ENCODE measurements around the gene MS4A4A. TPM values are rescaled to one million over a fixed set of nuclear protein-coding genes. Genes with fewer than 3 reads are reported as not detected.

MS4A4A gene
- total RNA-seq, 1 donor from 2014 or later: 1.4 TPM

- no peak for TF ChIP-seq CTCF (IDR thresholded peaks at IDR 0.05)
- H3K27ac Mint-ChIP-seq: no peak overlapping the region
- H3K4me3 Mint-ChIP-seq: no peak overlapping the region
- ChIA-PET POLR2A (interaction anchor here (1.0 kb wide), 1 partner anchor 31 kb away, joined by 3 read pairs; no protein-coding TSS in a partner anchor), CTCF (interaction anchor here (0.8 to 6.0 kb wide), 8 partner anchors 14 to 297 kb away, joined by 3 to 97 read pairs (median 14); no protein-coding TSS in a partner anchor)
- no peaks in the 10 kb centered on the region for H3K9me3 Mint-ChIP-seq
- no peaks in the 10 kb centered on the region for H3K27me3 Mint-ChIP-seq
- peaks cover 19% of the 10 kb centered on the region for H3K4me1 Mint-ChIP-seq
- intact Hi-C loops (cut with micrococcal nuclease): loop anchor here (1.0 to 5.0 kb wide), 3 partner anchors 14 to 299 kb away; no protein-coding TSS in a partner anchor
- ATAC-seq (ENCODE audit: low read depth) (no peak), DNase-seq (no peak)
- no peaks in the 10 kb centered on the region for H3K36me3 Mint-ChIP-seq (ENCODE audit: low read depth)
Measured at GRCh38 chr11:60332846-60333245, 52.4 kb downstream of the MS4A4A start.

GRCh38 chr11:60334005-60334620 lies 53.6 kb downstream of the MS4A4A start:
- ChIA-PET POLR2A (interaction anchor here (1.0 to 1.3 kb wide), 3 partner anchors 25 to 122 kb away, joined by 3 to 5 read pairs (median 5); partner anchors contain the start of gene MS4A1), CTCF (interaction anchor here (0.6 to 6.0 kb wide), 17 partner anchors 9 to 429 kb away, joined by 3 to 97 read pairs (median 5); no protein-coding TSS in a partner anchor)
- Mint-ChIP-seq H3K4me3 (no peak overlapping the region), H3K36me3 (ENCODE audit: low read depth) (no peaks in the 10 kb centered on the region), H3K27me3 (no peaks in the 10 kb centered on the region), H3K27ac (no peak overlapping the region), H3K9me3 (no peaks in the 10 kb centered on the region), H3K4me1 (peaks cover 20% of the 10 kb centered on the region)
- peak; percentile 49 for DNase-seq
- TF ChIP-seq CTCF (IDR thresholded peaks at IDR 0.05): no peak
- ATAC-seq (ENCODE audit: low read depth): peak; percentile 92
- intact Hi-C loops (cut with micrococcal nuclease): loop anchor here (5.0 kb wide), 1 partner anchor 298 kb away; no protein-coding TSS in a partner anchor

DNA sequence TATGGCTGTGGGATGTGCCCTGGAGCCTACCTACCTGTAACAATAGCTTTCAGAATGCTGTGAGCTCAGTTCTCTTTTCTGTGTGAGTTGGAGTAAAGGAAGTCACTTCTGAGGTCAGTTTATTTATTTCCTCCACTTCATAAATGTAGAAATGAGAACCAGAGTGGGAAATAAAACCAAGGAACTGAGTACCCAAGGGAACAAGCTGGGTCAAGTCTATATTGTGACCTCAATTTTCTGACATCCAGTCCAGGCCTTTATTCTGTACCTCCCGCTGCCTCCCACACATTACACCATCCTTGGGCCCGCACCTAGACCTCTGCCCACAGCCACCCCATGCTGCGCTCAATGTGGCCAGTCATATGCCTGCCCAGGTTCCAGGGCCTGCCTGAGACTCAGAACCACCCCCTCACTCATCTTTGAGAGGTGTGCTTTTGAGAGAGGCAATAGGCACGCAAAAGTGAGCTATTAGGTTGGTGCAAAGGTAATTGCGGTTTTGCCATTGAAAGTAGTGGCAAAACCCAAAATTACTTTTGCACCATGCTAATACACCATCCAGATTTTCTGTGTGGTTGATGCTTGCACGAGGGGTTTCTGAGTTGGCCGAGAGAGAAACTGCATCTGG lies 56.4 kb downstream of the MS4A4A start:
- CTCF ChIA-PET: interaction anchor here (0.6 to 6.0 kb wide), 8 partner anchors 10 to 72 kb away, joined by 3 to 97 read pairs (median 4); no protein-coding TSS in a partner anchor
- H3K27me3 Mint-ChIP-seq: no peaks in the 10 kb centered on the region
- H3K4me1 Mint-ChIP-seq: peaks cover 20% of the 10 kb centered on the region

GRCh38 chr11:60338053-60338452 lies 57.6 kb downstream of the MS4A4A start:
- ChIA-PET POLR2A (interaction anchor here (0.6 kb wide), 1 partner anchor 146 kb away, joined by 5 read pairs; no protein-coding TSS in a partner anchor), CTCF (no interaction called here)
- H3K27ac Mint-ChIP-seq: no peak overlapping the region
- no peaks in the 10 kb centered on the region for H3K9me3 Mint-ChIP-seq
- H3K36me3 Mint-ChIP-seq (ENCODE audit: low read depth): no peaks in the 10 kb centered on the region
- no peak for TF ChIP-seq CTCF (IDR thresholded peaks at IDR 0.05)
- no peaks in the 10 kb centered on the region for H3K27me3 Mint-ChIP-seq
- peaks cover 20% of the 10 kb centered on the region for H3K4me1 Mint-ChIP-seq
- DNase-seq (no peak), ATAC-seq (ENCODE audit: low read depth) (no peak)
- intact Hi-C loops (cut with micrococcal nuclease): no loop called here
- H3K4me3 Mint-ChIP-seq: no peak overlapping the region

More for the DNA sequence above, 56.4 kb downstream of the MS4A4A start:
- no peaks in the 10 kb centered on the region for H3K9me3 Mint-ChIP-seq
- peak; percentile 32 for ATAC-seq (ENCODE audit: low read depth)
- no peak overlapping the region for H3K4me3 Mint-ChIP-seq
- no peak for TF ChIP-seq CTCF (IDR thresholded peaks at IDR 0.05)
- no peak overlapping the region for H3K27ac Mint-ChIP-seq
- no peaks in the 10 kb centered on the region for H3K36me3 Mint-ChIP-seq (ENCODE audit: low read depth)
- intact Hi-C loops (cut with micrococcal nuclease): no loop called here
- POLR2A ChIA-PET: interaction anchor here (0.9 to 1.1 kb wide), 2 partner anchors 140 to 297 kb away, joined by 3 read pairs; no protein-coding TSS in a partner anchor
- DNase-seq: no peak

- intact Hi-C loops (cut with micrococcal nuclease): no loop called here
- Mint-ChIP-seq H3K9me3 (no peaks in the 10 kb centered on the region), H3K4me1 (peaks cover 16% of the 10 kb centered on the region), H3K27me3 (no peaks in the 10 kb centered on the region), H3K4me3 (no peak overlapping the region), H3K36me3 (ENCODE audit: low read depth) (no peaks in the 10 kb centered on the region), H3K27ac (no peak overlapping the region)
- ChIA-PET CTCF (interaction anchor here (0.6 to 1.5 kb wide), 3 partner anchors 14 to 294 kb away, joined by 3 to 4 read pairs (median 3); no protein-coding TSS in a partner anchor), POLR2A (no interaction called here)
- ATAC-seq (ENCODE audit: low read depth): no peak
- TF ChIP-seq CTCF (IDR thresholded peaks at IDR 0.05): no peak
- no peak for DNase-seq
Measured at GRCh38 chr11:60339356-60339755, 58.9 kb downstream of the MS4A4A start.

Data from activated B cell treated with CpG ODN at 0.5 μM for 24 hours (primary cell).